NOMO-1 treated with dmso at 0.1 percent for 144 hours (cell line): ENCODE measurements around the gene TOP3B.
"Not testable (repeated sequence)": the region's sequence is repeated elsewhere in the genome, so short reads cannot be mapped to it uniquely, and the experiment has no call there.

Source experiments
- DNase-seq: peaks from one replicate; lab custom pipeline; 2025; ENCODE audit not compliant: unreplicated experiment; lab: John Stamatoyannopoulos, UW

The TOP3B gene

GRCh38 chr22:21945453-21946261 lies 36.9 kb downstream of the TOP3B start:
- DNase-seq: no peak

DNA sequence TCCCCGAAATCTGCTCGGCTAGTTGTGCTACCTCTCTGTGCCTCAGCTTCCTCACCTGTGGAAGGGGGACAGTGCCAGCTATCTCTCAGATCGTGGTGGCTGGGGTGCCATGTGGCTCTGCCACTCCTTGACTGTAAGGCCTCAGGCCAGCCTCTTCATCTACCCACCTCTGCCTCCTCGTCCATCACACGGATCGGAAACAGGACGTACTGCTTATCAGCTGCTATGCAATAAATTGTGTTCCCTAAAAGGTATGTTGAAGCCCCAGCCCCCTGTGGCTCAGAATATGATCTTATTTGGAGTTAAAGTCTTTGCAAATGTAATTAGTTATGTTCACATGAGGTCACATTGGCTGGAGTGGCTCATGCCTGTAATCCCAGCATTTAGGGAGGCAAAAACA lies 37.7 kb downstream of the TOP3B start:
- no peak for DNase-seq

DNA sequence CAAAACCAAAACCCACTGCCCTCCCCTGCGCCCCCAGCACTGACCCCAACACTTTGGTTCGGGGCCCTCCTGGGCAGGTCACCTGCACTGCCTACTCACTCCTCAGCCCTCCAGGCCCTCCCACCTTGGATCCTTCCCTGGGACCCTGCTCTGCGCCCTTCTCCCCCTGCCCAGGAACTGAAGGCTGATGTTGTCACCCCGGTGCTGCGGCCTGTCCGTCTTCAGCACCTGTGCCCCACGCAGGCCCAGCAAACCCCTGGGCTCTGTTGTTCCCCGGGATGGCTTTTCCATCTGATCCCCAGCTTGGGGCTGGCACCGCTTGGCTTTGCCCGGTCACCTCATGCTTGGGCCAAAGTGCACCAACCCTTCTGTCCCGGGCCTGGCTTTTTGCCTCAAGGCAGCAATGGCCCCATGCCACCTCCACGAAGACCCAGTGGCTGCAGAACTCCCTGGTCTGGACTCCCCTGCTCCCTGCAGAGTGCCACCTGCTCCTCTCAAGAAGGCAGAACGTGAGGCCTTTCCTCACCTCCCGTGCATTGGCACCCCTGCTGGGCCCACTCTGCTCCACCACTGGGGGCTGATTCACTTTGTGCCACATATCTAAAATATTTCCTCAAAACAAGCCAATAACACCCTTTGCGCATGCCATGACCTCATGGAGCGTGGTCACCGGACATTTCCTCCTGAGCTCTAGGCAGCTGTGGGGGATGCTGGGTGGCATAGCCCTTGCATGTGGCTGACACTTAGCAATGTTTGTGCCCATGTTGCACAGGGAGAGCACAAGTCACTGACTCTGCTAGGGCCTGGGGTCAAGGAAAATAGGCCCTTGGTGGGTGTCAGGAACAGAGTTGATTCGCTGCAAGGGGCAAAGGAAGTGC lies 38.8 kb downstream of the TOP3B start:
- DNase-seq: no peak

GRCh38 chr22:21942407-21943343 lies 39.9 kb downstream of the TOP3B start:
- DNase-seq: no peak

DNA sequence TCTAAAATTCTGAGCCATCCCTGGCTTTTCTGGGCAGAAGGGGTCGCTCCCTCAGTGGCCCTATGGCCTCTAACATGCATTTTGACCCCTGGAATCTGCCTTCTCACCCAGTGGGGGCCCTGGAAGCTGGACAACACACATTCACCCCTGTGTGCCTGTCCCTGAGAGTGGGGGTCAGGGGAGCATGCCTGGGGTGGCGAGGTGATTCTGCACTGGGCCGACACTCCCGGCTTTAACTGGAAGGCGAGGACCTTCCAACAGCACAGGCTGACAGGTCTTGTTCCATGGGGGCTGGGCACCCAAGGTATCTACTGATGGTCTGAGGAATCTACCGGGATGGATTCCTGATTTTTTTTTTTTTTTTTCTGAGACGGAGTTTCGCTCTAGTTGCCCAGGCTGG lies 40.7 kb downstream of the TOP3B start:
- DNase-seq: no peak

DNA sequence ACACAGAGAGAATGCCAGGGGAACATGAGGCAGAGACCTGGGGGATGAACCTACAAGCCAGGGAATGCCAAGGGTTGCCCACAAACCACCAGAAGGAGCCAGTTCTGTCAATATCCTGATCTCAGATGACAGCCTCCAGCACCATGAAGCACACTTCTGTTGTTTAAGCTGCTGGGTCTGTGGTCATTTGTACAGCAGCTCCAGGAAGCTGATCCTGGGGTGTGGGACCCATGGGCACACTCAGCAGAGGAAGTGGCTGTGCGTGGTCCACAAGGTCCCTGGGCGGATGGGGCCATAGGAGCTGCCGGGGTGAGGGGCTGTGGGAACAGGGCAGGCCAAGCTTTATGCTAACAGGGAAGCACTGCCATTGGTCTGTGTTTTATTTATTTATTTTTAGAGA lies 42.1 kb downstream of the TOP3B start:
- no peak for DNase-seq

GRCh38 chr22:21939935-21940334 lies 42.7 kb downstream of the TOP3B start:
- DNase-seq: not testable (repeated sequence)

- peak; percentile 68 for DNase-seq
Measured at GRCh38 chr22:21939461-21939913, 43.1 kb downstream of the TOP3B start.

- DNase-seq: no peak
Measured at GRCh38 chr22:21938906-21939305, 43.7 kb downstream of the TOP3B start.

DNA sequence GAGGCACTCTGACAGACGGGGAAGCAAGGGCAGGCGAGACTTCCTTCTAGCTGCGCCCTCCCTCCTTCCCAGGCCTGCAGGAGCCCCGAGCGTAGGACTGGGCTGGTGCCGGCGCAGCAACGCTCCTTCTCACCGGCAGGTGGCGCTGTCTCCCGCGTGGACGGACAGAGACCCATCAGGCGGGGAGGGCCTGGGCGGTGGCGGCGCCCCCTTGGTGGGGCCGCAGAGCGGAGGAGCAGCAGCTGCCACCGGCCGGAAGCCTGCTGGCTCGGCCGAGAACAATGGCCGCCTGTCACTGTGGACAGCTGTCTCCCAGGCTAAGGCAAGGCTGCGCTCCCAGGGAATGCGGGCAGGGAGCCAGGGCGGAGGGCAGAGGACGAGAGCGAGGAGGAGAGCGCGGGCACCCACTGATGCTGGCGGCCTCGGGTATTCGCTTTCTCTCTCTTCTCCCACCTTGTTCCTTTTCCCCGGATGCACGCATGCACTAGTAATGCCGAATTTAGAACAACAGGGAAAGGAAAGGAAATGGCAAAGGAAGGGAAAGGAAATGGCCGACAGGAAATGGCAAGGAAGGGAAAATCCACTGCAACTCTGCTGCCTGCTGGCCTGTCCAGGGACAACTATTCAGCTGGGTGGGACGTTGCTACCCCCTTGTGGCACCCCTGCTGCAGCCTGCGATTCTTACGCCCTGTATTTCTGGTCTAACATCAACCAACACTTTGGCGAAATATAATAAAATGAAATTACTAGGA lies 44.3 kb downstream of the TOP3B start:
- DNase-seq: peak; percentile 93

- DNase-seq: no peak
Measured at GRCh38 chr22:21937821-21938070, 44.8 kb downstream of the TOP3B start.

DNA sequence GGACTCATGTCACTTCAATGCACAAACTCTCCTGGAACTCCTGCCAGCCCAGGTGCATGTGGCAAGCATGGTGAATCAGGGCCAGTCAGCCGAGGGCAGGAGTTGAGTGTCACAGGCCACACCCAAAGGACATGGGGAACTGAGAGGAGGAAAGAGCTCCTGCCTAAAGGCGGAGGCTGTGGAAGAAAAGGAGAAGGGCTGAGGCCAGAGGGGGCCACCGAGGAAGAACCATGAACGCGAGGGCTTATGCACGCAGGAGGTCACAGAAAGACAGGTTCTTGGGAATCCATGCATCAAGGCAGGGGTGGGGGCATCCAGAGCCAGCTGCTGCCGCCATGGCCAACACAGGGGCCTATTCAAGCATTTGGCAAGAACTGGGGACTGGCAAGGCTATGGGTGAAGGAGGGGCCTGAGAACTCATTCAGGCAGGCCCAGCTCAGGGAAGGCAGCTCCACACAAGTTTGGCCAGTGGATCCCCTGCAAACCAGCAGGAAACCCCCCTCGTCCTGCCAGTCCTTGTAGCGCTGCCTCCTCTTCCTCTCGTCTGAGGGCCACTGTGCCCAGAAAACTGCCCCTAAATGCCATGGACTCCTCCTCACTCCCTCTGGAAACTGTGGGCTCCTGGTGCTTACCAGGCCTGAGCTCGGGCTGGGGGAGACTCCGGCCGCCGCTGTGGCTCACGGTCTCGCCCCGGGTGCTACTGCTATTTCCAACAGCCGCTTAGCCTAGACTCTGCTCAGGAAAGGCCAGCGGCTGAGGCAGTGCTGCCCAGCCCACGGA lies 45.4 kb downstream of the TOP3B start:
- peak; percentile 76 for DNase-seq

- peak; percentile 91 for DNase-seq
Measured at GRCh38 chr22:21936151-21936775, 46.3 kb downstream of the TOP3B start.

DNA sequence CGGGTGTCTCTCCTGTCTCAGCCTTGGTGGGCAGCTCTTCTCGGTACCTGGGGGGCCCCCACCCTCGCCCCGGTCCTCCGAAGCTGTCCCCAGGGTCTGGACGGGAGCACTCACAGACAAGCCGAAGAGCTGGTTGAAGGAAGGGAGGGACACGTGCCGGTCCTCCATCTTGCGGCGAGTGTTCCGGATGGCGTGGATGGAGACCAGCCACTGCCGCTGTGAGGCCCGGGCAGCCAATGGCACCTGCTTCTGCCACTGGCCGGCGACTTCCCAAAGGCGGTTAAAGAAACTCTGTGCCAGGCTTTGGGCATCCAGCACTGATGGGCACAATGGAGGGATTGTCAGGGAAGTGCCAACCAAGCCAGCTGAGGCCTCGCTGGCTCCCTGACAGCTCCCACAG lies 48.7 kb downstream of the TOP3B start:
- no peak for DNase-seq

GRCh38 chr22:21933413-21933812 lies 49.2 kb downstream of the TOP3B start:
- DNase-seq: no peak

GRCh38 chr22:21932347-21932746 lies 50.2 kb downstream of the TOP3B start:
- no peak for DNase-seq

GRCh38 chr22:21931056-21931455 lies 51.5 kb downstream of the TOP3B start:
- no peak for DNase-seq

- no peak for DNase-seq
Measured at GRCh38 chr22:21929253-21929652, 53.3 kb downstream of the TOP3B start.

DNA sequence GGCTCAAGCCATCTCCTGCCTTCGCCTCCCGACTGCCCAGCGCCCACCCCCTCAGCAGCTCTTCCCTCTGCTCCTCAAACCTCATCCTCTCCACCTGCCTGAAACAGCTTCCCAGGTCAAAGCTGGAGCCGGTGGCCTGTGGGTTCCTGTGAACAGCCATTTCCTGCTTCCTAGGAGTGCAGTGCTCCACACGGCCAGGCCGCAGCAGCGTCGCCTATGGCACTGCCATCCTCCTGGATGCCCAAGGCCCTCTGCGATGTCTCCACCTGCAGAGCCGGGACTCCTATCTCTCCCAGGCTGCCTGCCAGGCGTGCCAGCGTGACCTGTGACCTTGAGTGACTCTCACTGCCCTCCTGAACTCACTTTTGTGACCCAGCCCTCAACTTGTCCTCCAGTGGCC lies 54.5 kb downstream of the TOP3B start:
- DNase-seq: no peak
